ENCODE results near the gene NHSL2.
"Not testable (repeated sequence)": the region's sequence is repeated elsewhere in the genome, so short reads cannot be mapped to it uniquely, and the experiment has no call there.

Gene NHSL2

DNA sequence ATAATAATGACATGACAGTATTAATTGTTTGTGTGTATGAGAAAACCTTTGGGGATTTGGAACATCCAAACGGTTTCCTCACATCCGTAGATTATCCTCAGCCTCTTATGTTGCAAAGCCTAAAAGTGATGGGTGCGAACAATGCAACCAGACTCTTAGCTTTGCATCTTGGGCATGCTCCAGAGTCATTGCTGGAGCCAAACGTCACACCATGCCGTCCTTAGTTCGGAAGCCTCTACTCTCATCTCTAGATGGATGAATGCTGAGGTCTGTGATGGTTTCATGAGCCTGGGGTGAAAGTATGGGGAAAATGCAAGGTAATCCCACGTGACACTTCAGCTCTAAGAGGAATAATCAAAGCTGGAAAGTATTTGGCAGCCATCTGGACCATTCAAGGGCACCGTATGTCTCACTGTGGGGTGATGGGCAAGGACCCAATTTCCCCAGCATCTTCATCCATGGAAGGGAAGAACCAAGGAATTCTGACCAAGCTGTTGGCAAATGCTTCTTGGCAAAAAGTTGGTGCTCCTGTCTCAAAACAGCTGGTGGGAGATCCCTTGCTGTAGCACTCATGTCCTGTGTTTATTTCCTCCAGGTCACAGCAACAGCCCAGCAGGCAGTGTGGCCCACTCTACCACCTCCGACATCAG, 227.3 kb downstream of the NHSL2 start:
- no peak for DNase-seq

GRCh38 chrX:72139538-72139937, 228.9 kb downstream of the NHSL2 start:
- no peak for DNase-seq

- peak; percentile 47 for DNase-seq
These were observed 230.8 kb downstream of the NHSL2 start for GRCh38 chrX:72141372-72142004.

DNA sequence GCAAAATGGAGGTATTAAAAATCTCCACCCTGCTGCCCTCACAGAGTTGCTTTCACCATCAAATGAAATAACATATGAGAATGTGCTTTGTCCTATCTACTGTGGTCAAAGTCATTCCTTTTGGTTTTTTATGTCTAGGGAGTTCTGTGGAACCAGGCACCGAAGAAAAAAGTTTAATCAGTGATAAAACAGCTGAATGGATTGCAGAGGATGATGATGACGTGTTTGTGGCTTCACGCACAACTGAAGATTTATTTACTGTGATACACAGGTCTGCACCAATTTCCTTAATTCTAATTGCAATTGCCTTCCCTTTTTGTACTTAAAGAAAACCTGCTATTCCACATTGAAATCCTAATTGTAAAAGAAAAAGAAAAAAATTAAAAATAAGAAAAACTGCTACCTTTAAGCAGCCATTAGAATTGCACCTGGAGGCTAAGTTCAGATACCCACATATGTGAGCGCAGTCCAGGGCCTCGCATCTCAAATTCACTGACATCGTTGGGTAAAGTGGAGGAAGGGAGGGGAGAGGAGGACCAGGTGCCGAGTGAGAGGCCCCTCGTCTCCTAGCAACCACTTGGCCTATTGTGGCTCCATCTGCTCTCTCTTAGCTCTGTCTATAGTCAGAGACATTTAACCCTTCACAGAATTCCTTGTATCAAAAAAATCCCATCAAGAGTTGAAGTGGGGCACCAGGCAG, 231.6 kb downstream of the NHSL2 start:
- no peak for DNase-seq

- DNase-seq: no peak
These were observed 232.4 kb downstream of the NHSL2 start for GRCh38 chrX:72142794-72143608.

DNA sequence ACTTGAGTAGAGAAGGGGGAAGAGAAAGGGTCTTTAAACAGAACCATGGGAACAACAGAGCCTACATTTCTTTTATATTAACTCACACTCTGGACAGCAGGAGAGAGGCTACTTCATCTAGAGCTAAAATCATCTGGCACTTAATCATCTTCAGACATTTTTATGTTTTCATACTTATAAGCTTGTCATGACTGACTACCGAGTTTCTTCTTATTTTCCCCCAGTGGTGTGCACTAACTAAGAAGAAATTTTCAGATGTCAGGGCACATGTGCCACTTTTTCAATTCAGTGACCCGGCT, 232.9 kb downstream of the NHSL2 start:
- no peak for DNase-seq

DNA sequence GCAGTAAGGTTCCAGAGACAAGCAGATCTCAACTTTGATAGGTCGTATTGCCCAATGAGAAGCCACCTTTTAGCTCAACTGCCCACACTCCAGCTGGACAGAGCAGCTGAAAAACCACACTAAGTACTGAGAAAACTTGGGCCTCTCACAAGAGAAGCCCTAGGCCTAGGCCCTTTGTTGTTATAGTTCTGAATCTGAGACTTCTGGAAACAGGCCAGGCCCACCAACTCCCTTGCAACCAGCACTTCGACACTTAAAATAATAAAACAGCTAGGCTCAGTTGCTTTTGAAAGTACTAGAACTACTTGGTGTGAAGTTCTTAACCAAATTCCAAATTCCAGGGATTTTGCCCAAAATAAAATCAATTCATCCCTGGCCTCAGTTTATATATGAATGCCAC, 234.5 kb downstream of the NHSL2 start:
- no peak for DNase-seq

- no peak for DNase-seq
These were observed 235.9 kb downstream of the NHSL2 start for GRCh38 chrX:72146527-72146926.

- no peak for DNase-seq
These were observed 248.1 kb downstream of the NHSL2 start for GRCh38 chrX:72158773-72159172.

DNA sequence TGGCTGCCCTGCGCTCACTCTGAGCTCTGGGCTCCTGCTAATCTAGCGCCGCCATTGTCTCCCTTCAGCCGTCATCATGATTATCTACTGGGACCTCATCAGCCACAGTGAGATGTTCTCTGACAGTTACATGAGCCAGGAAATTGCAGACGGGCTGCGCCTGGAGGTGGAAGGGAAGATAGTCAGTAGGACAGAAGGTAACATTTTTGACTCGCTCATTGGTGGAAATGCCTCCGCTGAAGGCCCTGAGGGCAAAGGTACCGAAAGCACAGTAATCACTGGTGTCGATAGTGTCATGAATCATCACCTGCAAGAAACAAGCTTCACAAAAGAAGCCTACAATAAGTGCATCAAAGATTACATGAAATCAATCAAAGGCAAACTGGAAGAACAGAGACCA, 249.1 kb downstream of the NHSL2 start:
- DNase-seq: no peak

DNA sequence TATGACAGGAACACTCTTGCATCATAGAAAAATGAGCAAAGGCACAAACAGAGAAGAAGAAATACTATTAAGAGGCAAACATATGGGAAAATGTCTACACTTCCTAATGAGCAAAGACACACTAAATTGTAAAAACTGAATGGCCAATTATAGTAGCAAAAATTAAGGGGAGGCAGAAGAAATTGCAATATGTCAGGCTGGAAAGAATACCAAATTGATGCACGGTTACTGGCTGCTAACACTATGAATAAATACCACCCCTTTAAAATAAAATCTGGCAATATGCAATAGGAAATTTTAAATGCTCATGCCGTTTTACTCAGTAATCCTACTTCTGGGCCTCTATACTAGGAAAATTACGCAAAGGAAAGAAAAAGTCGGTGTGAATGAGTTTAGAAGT, 254.9 kb downstream of the NHSL2 start:
- DNase-seq: no peak

DNA sequence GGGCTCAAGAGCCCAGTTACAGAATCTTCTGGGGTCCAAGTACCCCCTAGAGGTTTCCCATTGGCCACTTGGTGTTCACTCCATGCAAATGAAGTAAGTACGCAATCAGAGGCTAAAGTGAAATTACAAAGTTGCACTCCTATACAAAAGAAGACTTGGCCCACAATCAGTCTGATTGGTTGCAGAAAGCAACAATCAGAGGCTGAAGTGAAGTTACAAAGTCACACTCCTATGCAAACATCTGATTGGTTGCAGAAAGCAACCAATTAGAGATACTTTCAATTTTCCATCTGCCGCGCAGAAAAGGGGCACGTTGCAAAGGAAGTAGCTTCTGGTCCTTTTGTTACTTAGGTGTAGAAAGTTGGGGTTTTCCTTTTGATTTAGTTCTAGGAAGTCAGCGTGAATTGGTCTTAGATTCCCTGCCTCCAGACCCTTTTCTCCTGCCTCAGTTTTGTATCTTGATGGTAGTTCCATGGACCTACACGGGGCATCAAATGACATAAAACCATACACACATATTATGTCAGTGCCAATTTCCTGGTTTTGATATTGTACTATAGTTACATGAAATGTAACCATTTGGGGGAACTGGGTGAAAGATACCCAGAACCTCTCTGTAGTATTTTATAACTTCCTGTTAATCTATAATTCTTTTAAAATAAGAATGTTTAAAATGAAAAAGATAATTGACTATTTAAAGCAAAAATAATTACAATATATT, 258.5 kb downstream of the NHSL2 start:
- DNase-seq: peak; percentile 60

- DNase-seq: not testable (repeated sequence)
These were observed 265.6 kb downstream of the NHSL2 start for GRCh38 chrX:72176289-72176688.

GRCh38 chrX:72176981-72177380, 266.3 kb downstream of the NHSL2 start:
- no peak for DNase-seq

DNA sequence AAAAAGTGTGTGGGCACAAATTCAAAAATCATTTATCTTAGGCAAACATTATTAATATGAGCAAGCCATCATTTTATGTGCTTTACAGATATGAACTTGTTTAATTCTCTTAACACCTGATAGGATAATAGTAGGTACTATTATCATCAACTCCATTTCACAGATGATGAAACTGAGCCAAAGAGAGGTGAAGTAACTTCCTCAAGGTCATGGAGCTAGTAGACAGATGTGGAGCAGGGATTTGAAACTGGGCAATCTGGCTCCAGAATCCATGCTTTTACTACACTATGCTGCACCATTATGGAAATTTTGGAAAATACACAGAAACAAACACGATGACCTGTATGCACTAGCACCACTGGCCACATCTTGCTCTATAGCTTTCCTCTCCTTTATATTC, 269.9 kb downstream of the NHSL2 start:
- no peak for DNase-seq

GRCh38 chrX:72181178-72182125, 270.8 kb downstream of the NHSL2 start, which contains the start of gene PIN4:
Gene PIN4, plus strand, starts transcription at chrX:72181757. Its CDS starts 29 bp downstream, at chrX:72181786.
- DNase-seq: peak; percentile 95

DNA sequence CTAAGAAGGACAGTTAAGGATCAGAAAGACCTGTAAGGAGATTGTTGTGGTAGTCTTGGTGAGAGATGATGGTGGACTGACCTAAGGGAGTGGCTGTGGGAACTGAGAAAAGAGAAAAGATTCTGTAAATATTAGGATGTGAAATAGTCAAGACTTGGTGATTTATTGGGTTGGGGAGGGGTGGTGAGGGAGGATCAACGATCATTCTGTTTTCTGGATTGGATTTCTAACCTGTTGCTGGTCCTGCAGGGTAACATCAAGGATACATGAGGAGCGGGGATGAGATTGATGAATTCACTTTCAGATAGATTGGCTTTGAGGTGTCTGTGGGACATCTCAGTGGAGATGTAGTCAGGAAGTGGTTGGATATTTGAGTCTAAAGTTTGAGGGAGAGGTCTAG, 272.3 kb downstream of the NHSL2 start:
- DNase-seq: no peak

DNA sequence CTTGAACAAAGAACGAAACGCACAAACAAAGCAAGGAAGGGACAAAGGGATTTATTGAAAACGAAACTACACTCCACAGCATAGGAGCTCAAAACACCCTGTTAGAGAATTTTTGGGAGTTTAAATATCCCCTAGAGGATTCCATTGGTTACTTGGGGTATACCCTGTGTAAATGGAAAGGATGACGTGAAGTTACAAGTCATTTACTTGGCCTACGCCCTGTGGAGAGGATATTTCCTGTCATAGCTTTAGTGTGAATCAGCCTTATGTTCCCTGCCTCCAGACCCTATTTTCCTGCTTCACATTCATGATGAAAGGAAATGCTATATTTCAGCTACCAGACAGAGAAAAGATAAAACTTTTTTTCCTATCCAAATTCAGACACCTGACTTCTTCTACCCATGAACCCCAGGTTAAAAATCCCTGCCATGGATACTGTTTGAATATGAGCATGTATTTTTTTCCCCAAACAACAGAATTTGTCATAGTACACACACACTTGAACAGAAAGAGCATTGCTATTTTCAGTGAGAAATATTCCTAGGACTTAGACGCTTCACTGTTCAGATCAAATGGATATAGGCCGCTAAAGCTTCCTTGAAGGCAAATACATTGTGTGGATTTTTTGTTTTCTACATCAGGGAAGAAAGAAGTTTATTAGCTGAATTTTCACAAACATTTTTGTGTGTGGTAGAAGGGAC, 291.3 kb downstream of the NHSL2 start:
- no peak for DNase-seq
